ENCODE data around the gene PRXL2A.
"Not testable (repeated sequence)": the region's sequence is repeated elsewhere in the genome, so short reads cannot be mapped to it uniquely, and the experiment has no call there.

PRXL2A gene

GRCh38 chr10:80408242-80409101, at the start of gene PRXL2A:
Gene PRXL2A, plus strand, starts transcription at chr10:80408551. Its CDS starts 11,917 bp downstream, at chr10:80420468.
- DNase-seq, result peak; percentile 78

GRCh38 chr10:80358925-80359324, 49.4 kb upstream of the PRXL2A start:
- not testable (repeated sequence) for DNase-seq

DNA sequence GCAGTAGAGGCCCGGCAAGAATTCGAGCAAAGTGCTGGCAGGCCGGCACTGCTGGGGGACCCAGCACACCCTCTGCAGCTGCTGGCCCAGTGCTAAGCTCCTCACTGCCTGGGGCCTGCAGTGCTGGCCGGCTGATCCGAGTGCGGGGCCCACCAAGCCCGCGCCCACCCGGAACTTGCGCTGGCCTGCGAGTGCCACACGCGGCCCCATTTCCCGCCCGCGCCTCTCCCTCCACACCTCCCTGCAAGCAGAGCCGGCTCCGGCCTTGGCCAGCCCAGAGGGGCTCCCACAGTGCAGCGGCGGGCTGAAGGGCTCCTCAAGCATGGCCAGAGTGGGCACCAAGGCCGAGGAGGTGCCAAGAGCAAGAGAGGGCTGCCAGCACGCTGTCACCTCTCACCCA, 48.7 kb upstream of the PRXL2A start:
- DNase-seq, result no peak

GRCh38 chr10:80365510-80365909, 42.8 kb upstream of the PRXL2A start:
- DNase-seq, result no peak

- DNase-seq, result no peak
Observed at GRCh38 chr10:80371467-80371866, 36.9 kb upstream of the PRXL2A start.

GRCh38 chr10:80372675-80373074, 35.7 kb upstream of the PRXL2A start:
- DNase-seq, result no peak

DNA sequence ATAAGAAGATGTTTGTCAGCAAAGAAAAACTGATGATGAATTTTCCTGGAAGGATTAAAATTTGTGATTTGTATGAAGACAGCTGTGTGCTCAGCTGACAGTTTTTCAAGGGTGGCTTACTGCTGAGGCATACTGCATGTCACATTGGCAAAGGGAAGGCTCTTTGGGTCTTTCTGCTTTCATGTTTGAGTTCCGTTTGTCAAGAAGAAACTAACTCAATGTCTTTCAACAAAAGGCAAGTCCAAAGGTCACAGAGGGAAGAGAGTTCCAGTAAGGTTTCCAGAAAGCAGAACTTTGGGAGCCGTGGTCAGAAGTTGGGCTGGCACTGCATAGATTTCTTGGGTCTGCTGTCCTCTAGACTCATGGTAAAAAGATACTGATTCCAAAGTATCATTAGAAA, 34.8 kb upstream of the PRXL2A start:
- DNase-seq, result no peak

GRCh38 chr10:80379701-80380100, 28.6 kb upstream of the PRXL2A start:
- no peak for DNase-seq

GRCh38 chr10:80380185-80380584, 28.2 kb upstream of the PRXL2A start:
- DNase-seq, result no peak

- DNase-seq, result no peak
Observed at GRCh38 chr10:80382989-80383388, 25.4 kb upstream of the PRXL2A start.

DNA sequence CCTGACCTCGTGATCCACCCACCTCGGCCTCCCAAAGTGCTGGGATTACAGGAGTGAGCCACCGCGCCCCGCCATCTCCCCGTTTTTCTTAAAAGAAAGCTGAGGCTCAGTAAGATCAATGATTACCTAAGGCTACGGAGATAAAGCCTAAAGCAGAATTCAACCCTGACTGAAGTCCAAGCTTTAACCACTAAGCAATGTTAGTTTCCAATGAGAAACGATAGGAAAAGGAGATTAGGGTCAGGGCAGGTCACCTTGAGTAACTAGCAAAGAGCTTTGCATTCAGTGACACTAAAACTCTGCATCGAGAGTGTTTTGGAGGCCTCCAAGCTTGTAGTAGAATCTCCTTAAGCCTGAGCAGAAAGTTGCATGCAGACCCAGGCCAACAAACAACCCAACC, 17.6 kb upstream of the PRXL2A start:
- DNase-seq, result no peak

DNA sequence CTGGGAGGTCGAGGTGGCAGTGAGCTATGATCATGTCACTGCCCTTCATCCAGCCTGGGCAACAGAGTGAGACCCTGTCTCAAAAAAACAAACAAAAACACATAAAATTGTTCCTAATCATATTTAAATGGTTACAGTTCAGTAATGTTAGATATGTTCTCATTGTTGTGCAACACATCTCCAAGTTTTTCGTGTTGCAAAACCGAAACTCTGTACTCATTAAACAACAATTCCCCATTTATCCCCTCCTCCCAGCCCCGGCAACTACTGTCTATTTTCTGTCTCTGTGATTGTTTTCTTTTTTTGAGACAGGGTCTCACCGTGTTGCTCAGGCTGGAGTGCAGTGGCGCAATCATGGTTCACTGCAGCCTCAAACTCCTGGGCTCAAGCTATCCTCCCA, 16.1 kb upstream of the PRXL2A start:
- no peak for DNase-seq

GRCh38 chr10:80394358-80394916, 13.9 kb upstream of the PRXL2A start:
- DNase-seq, result no peak

GRCh38 chr10:80397014-80397413, 11.3 kb upstream of the PRXL2A start:
- no peak for DNase-seq

DNA sequence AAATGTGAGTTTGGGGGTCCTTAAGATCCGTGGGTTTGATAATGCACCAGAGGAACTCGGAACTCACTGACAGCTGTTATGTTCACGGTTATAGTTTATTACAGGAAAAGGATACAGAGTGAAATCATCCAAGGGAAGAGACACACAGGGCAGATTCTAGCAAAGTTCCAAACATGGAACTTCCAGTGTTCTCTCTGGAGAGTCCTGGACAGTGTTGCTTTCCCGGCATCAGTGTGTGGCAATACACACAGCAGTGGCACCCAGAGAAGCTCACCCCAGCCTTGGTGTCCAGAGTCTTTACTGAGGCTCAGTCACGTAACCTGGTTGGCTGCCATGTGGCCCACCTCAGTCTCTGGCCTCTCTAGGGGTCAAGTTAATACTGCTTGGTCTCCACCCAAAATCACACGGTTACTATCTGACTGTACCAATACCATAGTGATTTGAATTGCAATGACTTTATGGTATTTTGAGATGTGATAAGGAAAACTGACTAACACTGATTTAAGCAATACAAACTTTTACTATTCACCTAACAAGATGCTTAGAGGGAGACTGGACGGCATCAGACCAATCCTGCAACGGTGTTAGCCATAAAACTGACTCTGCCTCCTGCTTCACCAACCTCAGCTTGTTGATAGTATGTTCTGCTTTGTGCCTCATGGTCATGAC, 8.1 kb upstream of the PRXL2A start:
- DNase-seq, result no peak

- DNase-seq, result no peak
Observed at GRCh38 chr10:80405035-80405434, 3.3 kb upstream of the PRXL2A start.

DNA sequence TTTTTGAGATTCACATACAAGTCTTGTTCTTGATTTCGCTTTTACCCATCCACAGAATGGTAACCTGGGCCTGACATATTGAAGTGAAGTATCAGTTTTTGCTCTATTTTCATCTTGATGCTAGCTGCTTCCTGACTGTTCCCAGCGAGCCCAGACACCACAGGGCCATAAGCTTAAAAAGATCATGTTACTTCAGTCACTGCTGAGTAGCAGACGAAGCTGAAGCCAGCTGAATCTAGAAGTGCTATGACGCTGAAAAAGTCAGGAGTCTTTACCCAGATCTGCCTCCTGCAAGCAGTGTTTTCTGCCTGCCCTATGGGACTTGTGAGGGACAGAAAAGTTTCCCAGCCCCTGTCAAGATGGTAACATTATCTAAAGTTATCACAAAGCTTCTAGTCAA, 2.7 kb upstream of the PRXL2A start:
- DNase-seq, result no peak

DNA sequence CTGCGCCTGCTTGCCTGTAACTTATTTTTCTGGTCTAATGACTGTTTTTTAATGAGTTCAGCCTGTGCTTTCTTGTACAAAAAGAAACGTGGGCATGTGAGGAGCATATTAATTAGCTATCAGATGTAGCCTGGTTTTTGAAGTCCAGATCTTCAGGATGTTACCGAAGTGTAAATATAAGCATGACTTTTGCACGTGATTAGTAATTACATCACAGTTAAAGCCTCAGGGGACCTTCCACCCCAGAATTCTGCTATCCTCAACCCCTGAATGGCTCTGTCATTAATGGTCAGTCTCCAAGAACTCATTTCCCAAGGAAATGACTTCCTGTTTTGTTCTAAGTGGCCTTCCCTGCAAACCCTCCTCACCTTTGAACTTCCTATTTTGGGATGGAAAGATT, 2.1 kb upstream of the PRXL2A start:
- DNase-seq, result no peak

- peak; percentile 40 for DNase-seq
Observed at GRCh38 chr10:80407812-80408241, 524 bp upstream of the PRXL2A start.

- DNase-seq, result no peak
Observed at GRCh38 chr10:80409121-80409520, 770 bp downstream of the PRXL2A start.

GRCh38 chr10:80410122-80410521, 1.8 kb downstream of the PRXL2A start:
- no peak for DNase-seq

GRCh38 chr10:80410578-80411145, 2.3 kb downstream of the PRXL2A start:
- no peak for DNase-seq

GRCh38 chr10:80411267-80411668, 2.9 kb downstream of the PRXL2A start:
- DNase-seq, result no peak

All from stimulated activated naive CD4-positive, alpha-beta T cell treated with Interleukin-2 at 50 U/mL for 16 hours (primary cell).